Measurements from ENCODE around the gene AVEN.

AVEN gene

DNA sequence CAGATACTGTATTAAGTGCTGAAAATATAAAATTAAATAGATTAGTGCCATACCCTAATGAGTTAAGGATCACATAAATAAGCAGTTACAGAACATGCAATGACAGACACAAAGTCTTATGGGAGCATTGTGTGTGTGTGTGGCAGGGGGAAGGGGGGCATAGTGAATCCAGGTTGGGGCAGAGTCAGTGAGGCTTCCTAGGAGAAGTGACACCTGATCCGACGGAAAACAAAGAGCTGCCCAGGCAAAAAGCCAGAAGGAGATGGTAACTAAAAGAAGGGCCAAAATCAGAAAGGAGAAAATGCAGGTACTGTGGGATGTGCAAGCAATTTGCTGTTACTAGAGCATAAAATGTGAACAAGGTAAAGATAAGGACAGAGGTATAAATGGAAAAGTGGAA lies 150.8 kb downstream of the AVEN start:
- Histone ChIP-seq H3K9ac (no peak overlapping the region), H2AFZ (no peak overlapping the region), H3K27me3 (ENCODE audit: control insufficient read depth, insufficient read depth, low read length) (no peaks in the 10 kb centered on the region), H3K4me1 (no peaks in the 10 kb centered on the region), H3K27ac (no peak overlapping the region), H3K79me2 (no peaks in the 10 kb centered on the region), H3K9me3 (ENCODE audit: control insufficient read depth, low read length) (no peaks in the 10 kb centered on the region), H3K36me3 (ENCODE audit: control insufficient read depth, insufficient read depth, low read length) (no peaks in the 10 kb centered on the region), H3K4me2 (ENCODE audit: low read length) (no peak overlapping the region), H3K4me3 (ENCODE audit: low read depth, low read length) (no peak overlapping the region)
- TF ChIP-seq, protein P1, sequence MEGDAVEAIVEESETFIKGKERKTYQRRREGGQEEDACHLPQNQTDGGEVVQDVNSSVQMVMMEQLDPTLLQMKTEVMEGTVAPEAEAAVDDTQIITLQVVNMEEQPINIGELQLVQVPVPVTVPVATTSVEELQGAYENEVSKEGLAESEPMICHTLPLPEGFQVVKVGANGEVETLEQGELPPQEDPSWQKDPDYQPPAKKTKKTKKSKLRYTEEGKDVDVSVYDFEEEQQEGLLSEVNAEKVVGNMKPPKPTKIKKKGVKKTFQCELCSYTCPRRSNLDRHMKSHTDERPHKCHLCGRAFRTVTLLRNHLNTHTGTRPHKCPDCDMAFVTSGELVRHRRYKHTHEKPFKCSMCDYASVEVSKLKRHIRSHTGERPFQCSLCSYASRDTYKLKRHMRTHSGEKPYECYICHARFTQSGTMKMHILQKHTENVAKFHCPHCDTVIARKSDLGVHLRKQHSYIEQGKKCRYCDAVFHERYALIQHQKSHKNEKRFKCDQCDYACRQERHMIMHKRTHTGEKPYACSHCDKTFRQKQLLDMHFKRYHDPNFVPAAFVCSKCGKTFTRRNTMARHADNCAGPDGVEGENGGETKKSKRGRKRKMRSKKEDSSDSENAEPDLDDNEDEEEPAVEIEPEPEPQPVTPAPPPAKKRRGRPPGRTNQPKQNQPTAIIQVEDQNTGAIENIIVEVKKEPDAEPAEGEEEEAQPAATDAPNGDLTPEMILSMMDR (IDR thresholded peaks at IDR 0.05), result no peak

DNA sequence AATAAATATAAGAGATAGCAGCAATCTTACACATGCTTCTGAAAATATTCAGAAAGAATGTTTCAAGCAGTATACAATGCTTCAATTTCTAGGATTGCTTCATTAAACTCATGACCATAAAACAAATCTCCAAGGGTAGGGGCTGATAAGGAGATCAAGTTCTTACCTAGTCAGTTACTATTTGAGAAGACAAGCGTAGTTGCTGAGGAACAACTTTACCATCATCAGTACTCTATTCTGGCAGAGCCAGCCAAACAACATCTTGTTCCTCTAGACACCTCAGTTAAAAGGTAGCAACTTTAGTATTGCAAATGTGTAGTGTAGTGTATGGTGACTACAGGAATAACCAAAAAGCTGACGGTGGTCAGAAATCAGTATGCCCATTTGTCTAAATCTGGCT lies 156.1 kb downstream of the AVEN start:
- Histone ChIP-seq H3K9ac (no peak overlapping the region), H3K36me3 (ENCODE audit: control insufficient read depth, insufficient read depth, low read length) (no peaks in the 10 kb centered on the region), H3K27ac (no peak overlapping the region), H3K4me2 (ENCODE audit: low read length) (no peak overlapping the region), H3K27me3 (ENCODE audit: control insufficient read depth, insufficient read depth, low read length) (no peaks in the 10 kb centered on the region), H3K9me3 (ENCODE audit: control insufficient read depth, low read length) (no peaks in the 10 kb centered on the region), H3K4me1 (no peaks in the 10 kb centered on the region), H2AFZ (no peak overlapping the region), H3K79me2 (no peaks in the 10 kb centered on the region), H3K4me3 (ENCODE audit: low read depth, low read length) (no peak overlapping the region)
- TF ChIP-seq, protein P1 (IDR thresholded peaks at IDR 0.05), result no peak

DNA sequence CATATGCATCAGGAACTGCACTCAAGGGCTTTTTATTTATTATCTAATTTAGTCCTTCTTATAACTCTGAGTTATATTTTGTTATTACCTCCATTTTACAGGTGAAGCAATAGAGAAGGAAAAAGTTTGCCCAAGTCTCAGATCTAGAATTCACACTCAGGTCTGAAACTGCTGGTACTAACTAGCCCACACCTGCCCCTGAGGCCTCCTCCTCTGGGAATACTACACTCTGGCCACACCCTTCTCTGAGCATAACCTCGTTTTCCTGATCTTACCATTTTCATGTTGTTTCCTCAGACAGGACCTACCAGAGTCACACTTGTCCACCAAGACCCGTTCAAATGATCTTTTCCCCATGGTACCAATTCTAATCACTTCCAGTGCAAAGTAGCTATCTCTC lies 164.8 kb downstream of the AVEN start:
- TF ChIP-seq, protein P1 (IDR thresholded peaks at IDR 0.05), result no peak
- no peak overlapping the region for H3K27ac ChIP-seq
- H3K4me2 ChIP-seq (ENCODE audit: low read length), result no peak overlapping the region
- H3K27me3 ChIP-seq (ENCODE audit: control insufficient read depth, insufficient read depth, low read length), result no peaks in the 10 kb centered on the region
- no peaks in the 10 kb centered on the region for H3K79me2 ChIP-seq
- H3K9ac ChIP-seq, result no peak overlapping the region
- no peak overlapping the region for H2AFZ ChIP-seq
- H3K36me3 ChIP-seq (ENCODE audit: control insufficient read depth, insufficient read depth, low read length), result no peaks in the 10 kb centered on the region
- H3K4me3 ChIP-seq (ENCODE audit: low read depth, low read length), result no peak overlapping the region
- no peaks in the 10 kb centered on the region for H3K4me1 ChIP-seq
- H3K9me3 ChIP-seq (ENCODE audit: control insufficient read depth, low read length), result no peaks in the 10 kb centered on the region

DNA sequence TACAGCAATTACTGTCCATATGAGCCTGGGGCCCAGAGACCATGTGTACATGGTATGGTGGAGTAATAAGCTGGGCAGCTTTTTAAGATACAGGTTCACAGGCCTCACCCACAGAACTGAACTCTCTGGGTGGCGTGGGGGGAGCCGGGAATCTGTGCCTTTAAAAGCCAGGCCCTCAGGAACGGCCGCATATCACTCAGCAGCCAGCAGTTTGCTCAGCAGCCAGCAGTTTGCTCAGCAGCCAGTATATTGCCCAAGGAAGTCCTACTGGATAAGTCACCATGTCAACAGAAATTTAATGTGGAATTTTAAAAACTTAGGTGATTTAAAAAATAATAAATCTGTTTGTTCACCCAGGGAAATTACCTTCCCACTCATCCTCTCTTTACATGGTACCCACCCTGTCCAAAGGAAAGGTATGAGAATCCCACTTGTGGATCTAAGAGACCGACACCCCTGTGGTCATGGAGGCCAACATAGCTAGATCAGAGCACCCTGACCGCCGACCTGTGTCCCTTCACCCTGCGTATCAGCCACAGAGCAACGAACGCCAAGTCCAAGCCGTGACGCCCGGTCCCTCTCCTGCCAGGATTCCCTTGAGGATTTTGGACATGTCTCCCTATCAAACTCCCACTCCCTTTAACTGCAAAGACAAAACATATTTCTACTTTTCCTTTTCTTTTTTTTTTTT lies 166.4 kb downstream of the AVEN start:
- Histone ChIP-seq H3K4me1 (no peaks in the 10 kb centered on the region), H3K27ac (no peak overlapping the region), H3K9ac (no peak overlapping the region), H3K9me3 (ENCODE audit: control insufficient read depth, low read length) (no peaks in the 10 kb centered on the region), H3K4me3 (ENCODE audit: low read depth, low read length) (no peak overlapping the region), H3K36me3 (ENCODE audit: control insufficient read depth, insufficient read depth, low read length) (no peaks in the 10 kb centered on the region), H3K27me3 (ENCODE audit: control insufficient read depth, insufficient read depth, low read length) (no peaks in the 10 kb centered on the region), H2AFZ (no peak overlapping the region), H3K4me2 (ENCODE audit: low read length) (no peak overlapping the region), H3K79me2 (no peaks in the 10 kb centered on the region)
- TF ChIP-seq, protein P1 (IDR thresholded peaks at IDR 0.05), result no peak

DNA sequence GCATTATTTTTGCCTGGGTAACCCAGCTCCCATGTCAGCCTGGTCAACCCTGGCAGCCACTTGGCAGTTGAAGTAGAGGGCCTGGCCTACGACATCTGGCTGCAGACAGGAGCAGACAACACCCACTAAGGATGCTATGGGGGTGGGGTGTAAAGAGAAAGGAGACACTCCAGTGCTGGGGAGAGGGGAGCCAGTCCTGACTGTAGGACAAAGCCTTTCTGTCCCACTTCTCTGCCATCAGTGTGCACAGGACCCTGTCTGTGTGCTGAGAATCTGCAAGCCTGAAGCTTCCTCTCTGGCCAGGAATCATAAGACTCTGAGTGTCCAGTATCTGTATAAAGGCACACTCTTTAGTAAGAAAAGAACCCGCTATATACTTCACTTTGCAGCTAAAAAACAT lies 167.0 kb downstream of the AVEN start:
- H3K27me3 ChIP-seq (ENCODE audit: control insufficient read depth, insufficient read depth, low read length), result no peaks in the 10 kb centered on the region
- no peak overlapping the region for H3K27ac ChIP-seq
- TF ChIP-seq, protein P1 (IDR thresholded peaks at IDR 0.05), result no peak
- no peak overlapping the region for H3K4me3 ChIP-seq (ENCODE audit: low read depth, low read length)
- H3K4me1 ChIP-seq, result no peaks in the 10 kb centered on the region
- H3K9ac ChIP-seq, result no peak overlapping the region
- H2AFZ ChIP-seq, result no peak overlapping the region
- no peak overlapping the region for H3K4me2 ChIP-seq (ENCODE audit: low read length)
- no peaks in the 10 kb centered on the region for H3K36me3 ChIP-seq (ENCODE audit: control insufficient read depth, insufficient read depth, low read length)
- no peaks in the 10 kb centered on the region for H3K79me2 ChIP-seq
- no peaks in the 10 kb centered on the region for H3K9me3 ChIP-seq (ENCODE audit: control insufficient read depth, low read length)

Data from parathyroid adenoma (tissue), 2 donors.